Measurements from ENCODE around the gene DCTPP1.

GRCh38 chr16:30418350-30419181 is 11.3 kb downstream of the DCTPP1 start:
- TF ChIP-seq POLR2A (IDR thresholded peaks at IDR 0.05; ENCODE audit: low read length), result no peak
- TF ChIP-seq GATA1 (IDR thresholded peaks at IDR 0.05; ENCODE audit: low read depth, low read length), result no peak
